ENCODE data around the gene HOXA7.

Gene HOXA7

DNA sequence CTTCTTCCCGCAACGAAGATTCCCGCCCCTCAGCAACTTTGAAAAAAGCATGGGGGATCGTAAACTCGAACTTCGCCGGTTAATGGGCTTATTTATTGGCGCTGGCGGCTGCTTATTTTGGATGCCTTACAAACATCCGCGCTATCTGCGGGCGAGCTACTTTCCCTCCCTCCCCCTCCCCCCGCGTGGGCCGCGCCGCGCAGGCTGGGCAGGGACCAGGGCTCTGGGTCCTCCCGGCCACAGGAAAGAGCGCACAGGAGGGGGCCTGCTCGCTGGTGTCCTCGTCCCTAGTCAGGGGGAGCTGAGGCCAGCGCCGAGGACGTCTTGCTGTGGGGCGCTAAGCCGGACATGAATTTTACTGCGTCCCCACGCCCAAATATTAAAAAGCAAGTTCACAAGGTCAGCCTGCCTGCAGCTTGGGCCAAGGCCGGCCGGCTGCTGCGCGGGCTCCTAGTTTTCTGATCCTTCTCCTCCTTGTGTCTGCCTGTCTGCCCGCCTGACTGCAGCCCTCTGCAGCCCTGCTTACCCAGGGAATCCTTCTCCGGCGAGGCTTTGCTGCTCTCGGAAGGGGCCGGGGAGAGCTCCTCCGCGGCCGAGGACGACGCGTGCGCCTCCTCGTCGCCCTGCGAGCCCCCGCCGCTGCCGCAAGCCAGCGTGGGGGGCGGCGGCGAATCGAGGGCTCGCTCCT, 16.5 kb upstream of the HOXA7 start (continued):
- TF ChIP-seq TCF7L2 (IDR thresholded peaks at IDR 0.05; ENCODE audit: borderline replicate concordance, low read depth, low read length): peak; percentile 38; the same call in 1 of the 2 replicates
- TF ChIP-seq, protein P1, sequence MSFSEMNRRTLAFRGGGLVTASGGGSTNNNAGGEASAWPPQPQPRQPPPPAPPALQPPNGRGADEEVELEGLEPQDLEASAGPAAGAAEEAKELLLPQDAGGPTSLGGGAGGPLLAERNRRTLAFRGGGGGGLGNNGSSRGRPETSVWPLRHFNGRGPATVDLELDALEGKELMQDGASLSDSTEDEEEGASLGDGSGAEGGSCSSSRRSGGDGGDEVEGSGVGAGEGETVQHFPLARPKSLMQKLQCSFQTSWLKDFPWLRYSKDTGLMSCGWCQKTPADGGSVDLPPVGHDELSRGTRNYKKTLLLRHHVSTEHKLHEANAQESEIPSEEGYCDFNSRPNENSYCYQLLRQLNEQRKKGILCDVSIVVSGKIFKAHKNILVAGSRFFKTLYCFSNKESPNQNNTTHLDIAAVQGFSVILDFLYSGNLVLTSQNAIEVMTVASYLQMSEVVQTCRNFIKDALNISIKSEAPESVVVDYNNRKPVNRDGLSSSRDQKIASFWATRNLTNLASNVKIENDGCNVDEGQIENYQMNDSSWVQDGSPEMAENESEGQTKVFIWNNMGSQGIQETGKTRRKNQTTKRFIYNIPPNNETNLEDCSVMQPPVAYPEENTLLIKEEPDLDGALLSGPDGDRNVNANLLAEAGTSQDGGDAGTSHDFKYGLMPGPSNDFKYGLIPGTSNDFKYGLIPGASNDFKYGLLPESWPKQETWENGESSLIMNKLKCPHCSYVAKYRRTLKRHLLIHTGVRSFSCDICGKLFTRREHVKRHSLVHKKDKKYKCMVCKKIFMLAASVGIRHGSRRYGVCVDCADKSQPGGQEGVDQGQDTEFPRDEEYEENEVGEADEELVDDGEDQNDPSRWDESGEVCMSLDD (tag by site-specific recombination; IDR thresholded peaks at IDR 0.05): no peak
- TF ChIP-seq RBAK (tag by site-specific recombination; IDR thresholded peaks at IDR 0.05): no peak
- peak; percentile 72 for TF ChIP-seq ZBTB8A (tag by site-specific recombination; IDR thresholded peaks at IDR 0.05)
- peak; percentile 63; the same call in 1 of the 2 replicates for TF ChIP-seq ZNF596 (tag by site-specific recombination; IDR thresholded peaks at IDR 0.05)
- TF ChIP-seq KLF10 (tag by site-specific recombination; IDR thresholded peaks at IDR 0.05): peak; percentile 53; the same call in 1 of the 2 replicates
- TF ChIP-seq, protein P2, sequence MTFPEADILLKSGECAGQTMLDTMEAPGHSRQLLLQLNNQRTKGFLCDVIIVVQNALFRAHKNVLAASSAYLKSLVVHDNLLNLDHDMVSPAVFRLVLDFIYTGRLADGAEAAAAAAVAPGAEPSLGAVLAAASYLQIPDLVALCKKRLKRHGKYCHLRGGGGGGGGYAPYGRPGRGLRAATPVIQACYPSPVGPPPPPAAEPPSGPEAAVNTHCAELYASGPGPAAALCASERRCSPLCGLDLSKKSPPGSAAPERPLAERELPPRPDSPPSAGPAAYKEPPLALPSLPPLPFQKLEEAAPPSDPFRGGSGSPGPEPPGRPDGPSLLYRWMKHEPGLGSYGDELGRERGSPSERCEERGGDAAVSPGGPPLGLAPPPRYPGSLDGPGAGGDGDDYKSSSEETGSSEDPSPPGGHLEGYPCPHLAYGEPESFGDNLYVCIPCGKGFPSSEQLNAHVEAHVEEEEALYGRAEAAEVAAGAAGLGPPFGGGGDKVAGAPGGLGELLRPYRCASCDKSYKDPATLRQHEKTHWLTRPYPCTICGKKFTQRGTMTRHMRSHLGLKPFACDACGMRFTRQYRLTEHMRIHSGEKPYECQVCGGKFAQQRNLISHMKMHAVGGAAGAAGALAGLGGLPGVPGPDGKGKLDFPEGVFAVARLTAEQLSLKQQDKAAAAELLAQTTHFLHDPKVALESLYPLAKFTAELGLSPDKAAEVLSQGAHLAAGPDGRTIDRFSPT (tag by site-specific recombination; IDR thresholded peaks at IDR 0.05): peak; percentile 40; the same call in 1 of the 2 replicates
- TF ChIP-seq ZNF76 (tag by site-specific recombination; IDR thresholded peaks at IDR 0.05; ENCODE audit: borderline replicate concordance, low read depth): 0 out of 2 replicates have a peak, but pooled peaks have one; percentile 26
- TF ChIP-seq REPIN1 (tag by site-specific recombination; IDR thresholded peaks at IDR 0.05; ENCODE audit: low read depth): no peak
- TF ChIP-seq, protein P3, sequence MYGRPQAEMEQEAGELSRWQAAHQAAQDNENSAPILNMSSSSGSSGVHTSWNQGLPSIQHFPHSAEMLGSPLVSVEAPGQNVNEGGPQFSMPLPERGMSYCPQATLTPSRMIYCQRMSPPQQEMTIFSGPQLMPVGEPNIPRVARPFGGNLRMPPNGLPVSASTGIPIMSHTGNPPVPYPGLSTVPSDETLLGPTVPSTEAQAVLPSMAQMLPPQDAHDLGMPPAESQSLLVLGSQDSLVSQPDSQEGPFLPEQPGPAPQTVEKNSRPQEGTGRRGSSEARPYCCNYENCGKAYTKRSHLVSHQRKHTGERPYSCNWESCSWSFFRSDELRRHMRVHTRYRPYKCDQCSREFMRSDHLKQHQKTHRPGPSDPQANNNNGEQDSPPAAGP (tag by site-specific recombination; IDR thresholded peaks at IDR 0.05): peak; percentile 77; the same call in 1 of the 2 replicates
- TF ChIP-seq, protein P4, sequence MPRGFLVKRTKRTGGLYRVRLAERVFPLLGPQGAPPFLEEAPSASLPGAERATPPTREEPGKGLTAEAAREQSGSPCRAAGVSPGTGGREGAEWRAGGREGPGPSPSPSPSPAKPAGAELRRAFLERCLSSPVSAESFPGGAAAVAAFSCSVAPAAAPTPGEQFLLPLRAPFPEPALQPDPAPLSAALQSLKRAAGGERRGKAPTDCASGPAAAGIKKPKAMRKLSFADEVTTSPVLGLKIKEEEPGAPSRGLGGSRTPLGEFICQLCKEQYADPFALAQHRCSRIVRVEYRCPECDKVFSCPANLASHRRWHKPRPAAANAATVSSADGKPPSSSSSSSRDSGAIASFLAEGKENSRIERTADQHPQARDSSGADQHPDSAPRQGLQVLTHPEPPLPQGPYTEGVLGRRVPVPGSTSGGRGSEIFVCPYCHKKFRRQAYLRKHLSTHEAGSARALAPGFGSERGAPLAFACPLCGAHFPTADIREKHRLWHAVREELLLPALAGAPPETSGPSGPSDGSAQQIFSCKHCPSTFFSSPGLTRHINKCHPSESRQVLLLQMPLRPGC (tag by site-specific recombination; IDR thresholded peaks at IDR 0.05): no peak

DNA sequence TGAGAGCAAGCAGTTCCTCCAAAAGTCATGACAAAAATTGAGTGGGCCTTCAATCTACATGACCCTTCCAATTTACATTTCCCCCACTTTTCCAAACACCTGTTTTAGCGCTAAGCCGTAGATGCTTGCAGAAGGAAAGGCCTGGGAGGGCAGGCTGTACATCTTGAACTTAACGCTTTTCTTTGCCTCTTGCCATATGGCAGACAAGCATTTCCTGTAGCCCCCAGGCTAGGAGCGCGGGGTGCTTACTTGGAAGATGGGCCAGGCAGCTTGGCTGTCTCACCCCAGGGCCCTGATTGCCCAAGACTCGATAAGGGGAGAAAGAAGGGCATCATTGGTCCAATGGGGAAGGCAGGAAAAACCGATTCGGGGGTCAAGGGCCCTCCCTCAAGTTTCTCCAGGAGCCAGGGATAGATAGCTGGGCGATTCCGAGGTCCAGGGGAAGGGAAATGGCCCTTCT, 15.9 kb upstream of the HOXA7 start:
- H3K4me3 ChIP-seq (ENCODE audit: low read depth, low read length): peak overlapping the region; percentile 76
- ChIA-PET CTCF (interaction anchor here (0.5 to 0.8 kb wide), 2 partner anchors 10 to 360 kb away, joined by 3 read pairs; no protein-coding TSS in a partner anchor), POLR2A (interaction anchor here (0.6 to 11.2 kb wide), 16 partner anchors 7 to 1316 kb away, joined by 3 to 237 read pairs (median 6); partner anchors contain the start of genes CBX3, HOXA11, HOXA13 and HOXA6)
- H3K36me3 ChIP-seq (ENCODE audit: control insufficient read depth in 2 of 2, insufficient read depth in 1 of 2, low read length in 2 of 2): peaks cover 8 to 24% of the 10 kb centered on the region in 2 experiments
- TF ChIP-seq ZBTB20 (tag by site-specific recombination; IDR thresholded peaks at IDR 0.05): peak; percentile 65
- TF ChIP-seq SP3 (tag by site-specific recombination; IDR thresholded peaks at IDR 0.05): no peak
- TF ChIP-seq, protein P5, sequence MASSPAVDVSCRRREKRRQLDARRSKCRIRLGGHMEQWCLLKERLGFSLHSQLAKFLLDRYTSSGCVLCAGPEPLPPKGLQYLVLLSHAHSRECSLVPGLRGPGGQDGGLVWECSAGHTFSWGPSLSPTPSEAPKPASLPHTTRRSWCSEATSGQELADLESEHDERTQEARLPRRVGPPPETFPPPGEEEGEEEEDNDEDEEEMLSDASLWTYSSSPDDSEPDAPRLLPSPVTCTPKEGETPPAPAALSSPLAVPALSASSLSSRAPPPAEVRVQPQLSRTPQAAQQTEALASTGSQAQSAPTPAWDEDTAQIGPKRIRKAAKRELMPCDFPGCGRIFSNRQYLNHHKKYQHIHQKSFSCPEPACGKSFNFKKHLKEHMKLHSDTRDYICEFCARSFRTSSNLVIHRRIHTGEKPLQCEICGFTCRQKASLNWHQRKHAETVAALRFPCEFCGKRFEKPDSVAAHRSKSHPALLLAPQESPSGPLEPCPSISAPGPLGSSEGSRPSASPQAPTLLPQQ (tag by site-specific recombination; IDR thresholded peaks at IDR 0.05): no peak
- no peak for TF ChIP-seq ZNF112 (tag by site-specific recombination; IDR thresholded peaks at IDR 0.05)
- TF ChIP-seq, protein P6, sequence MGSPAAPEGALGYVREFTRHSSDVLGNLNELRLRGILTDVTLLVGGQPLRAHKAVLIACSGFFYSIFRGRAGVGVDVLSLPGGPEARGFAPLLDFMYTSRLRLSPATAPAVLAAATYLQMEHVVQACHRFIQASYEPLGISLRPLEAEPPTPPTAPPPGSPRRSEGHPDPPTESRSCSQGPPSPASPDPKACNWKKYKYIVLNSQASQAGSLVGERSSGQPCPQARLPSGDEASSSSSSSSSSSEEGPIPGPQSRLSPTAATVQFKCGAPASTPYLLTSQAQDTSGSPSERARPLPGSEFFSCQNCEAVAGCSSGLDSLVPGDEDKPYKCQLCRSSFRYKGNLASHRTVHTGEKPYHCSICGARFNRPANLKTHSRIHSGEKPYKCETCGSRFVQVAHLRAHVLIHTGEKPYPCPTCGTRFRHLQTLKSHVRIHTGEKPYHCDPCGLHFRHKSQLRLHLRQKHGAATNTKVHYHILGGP (tag by site-specific recombination; IDR thresholded peaks at IDR 0.05): no peak
- no peak for TF ChIP-seq ZSCAN23 (tag by site-specific recombination; IDR thresholded peaks at IDR 0.05)
- H3K4me1 ChIP-seq (ENCODE audit: control insufficient read depth, insufficient read depth, low read length): peaks cover 12% of the 10 kb centered on the region
- H3K9me3 ChIP-seq (ENCODE audit: control insufficient read depth, insufficient read depth, low read depth, low read length): no peaks in the 10 kb centered on the region
- H3K27ac ChIP-seq (ENCODE audit: extremely low read depth, low read depth, low read length): peak overlapping the region; percentile 100
